B cell (primary cell): ENCODE results near the gene SEC63. TPM values are rescaled to one million over a fixed set of nuclear protein-coding genes. Genes with fewer than 3 reads are reported as not detected.
"Not testable (repeated sequence)": the region's sequence is repeated elsewhere in the genome, so short reads cannot be mapped to it uniquely, and the experiment has no call there.

Experiments used
- ATAC-seq: fragments of 200-7000 bp; cut with Tn5 transposase; one replicate; pipeline ENCODE4 v1.10.0; 2021; ENCODE audit warnings: low read depth, mild to moderate bottlenecking, moderate number of reproducible peaks, moderate library complexity
- CTCF ChIA-PET: fragments of 350-600 bp; sonication (Branson Sonifier 250); formaldehyde crosslinking; loops from one replicate; lab custom pipeline; 2021; ENCODE audit warnings: antibody characterized with exemption, inconsistent platforms; lab: Charles Lee
- POLR2A ChIA-PET: fragments of 350-600 bp; sonication (Branson Sonifier 250); formaldehyde crosslinking; loops from one replicate; lab custom pipeline; 2021; ENCODE audit warnings: antibody characterized with exemption; lab: Charles Lee
- DNase-seq: peaks from one replicate; pipeline ENCODE4 v3.0.0; 2013
- H2AFZ ChIP-seq: 2 replicates; pipeline ENCODE4 v1.6.1; 2012; ENCODE audit warnings: mild to moderate bottlenecking, low read depth, low read length; ENCODE audit not compliant: insufficient read depth, poor library complexity, severe bottlenecking
- H3K27ac ChIP-seq, 2 donors: 1 replicate in 1 of 2; 2 replicates in 1 of 2; pipeline ENCODE4 v1.5.1; 2012 to 2013; ENCODE audit warnings: low read length in 2 of 2, mild to moderate bottlenecking in 2 of 2, moderate library complexity in 1 of 2
- H3K27me3 ChIP-seq, 4 experiments: fragments of 200-600 bp in 1 of 4; sonication (generic) in 1 of 4; replicated peaks in 1 of 4; 1 replicate in 2 of 4; 2 replicates in 2 of 4; pipeline versions ENCODE4 v1.6.1 to v1.7.0; 2013 to 2016; ENCODE audit warnings: low read length in 3 of 4, mild to moderate bottlenecking in 2 of 4, mixed read lengths in 1 of 4, moderate library complexity in 1 of 4; ENCODE audit not compliant: insufficient read depth in 4 of 4, control insufficient read depth in 3 of 4; ENCODE audit errors: control extremely low read depth in 1 of 4
- H3K36me3 ChIP-seq, 2 experiments: replicated peaks in 1 of 2; 1 replicate in 1 of 2; 2 replicates in 1 of 2; pipeline versions ENCODE4 v1.6.1 to v1.7.1; 2013; ENCODE audit warnings: low read length in 1 of 2; ENCODE audit not compliant: insufficient read depth in 2 of 2, control insufficient read depth in 1 of 2; ENCODE audit errors: control extremely low read depth in 1 of 2, extremely low read depth in 1 of 2
- H3K4me1 ChIP-seq, 2 donors: fragments of 200-600 bp in 1 of 2; sonication (generic) in 1 of 2; 1 replicate in 1 of 2; 2 replicates in 1 of 2; pipeline versions ENCODE4 v1.5.1 to v1.6.1; 2013 to 2017; ENCODE audit warnings: low read length in 2 of 2; ENCODE audit not compliant: control insufficient read depth in 2 of 2, insufficient read depth in 2 of 2
- H3K4me2 ChIP-seq: replicated peaks from 2 replicates; pipeline ENCODE3; 2012; ENCODE audit warnings: mild to moderate bottlenecking, low read depth, low read length; ENCODE audit not compliant: poor library complexity, severe bottlenecking
- H3K4me3 ChIP-seq, 5 experiments: fragments of 200-600 bp in 1 of 5; sonication (generic) in 1 of 5; 1 replicate in 3 of 5; 2 replicates in 2 of 5; pipeline versions ENCODE4 v1.5.1 to v1.7.0; 2011 to 2016; ENCODE audit warnings: low read length in 4 of 5, mild to moderate bottlenecking in 4 of 5, low read depth in 2 of 5, control low read depth in 1 of 5, moderate library complexity in 1 of 5; ENCODE audit not compliant: insufficient read depth in 1 of 5; ENCODE audit errors: control extremely low read depth in 1 of 5, extremely low read depth in 1 of 5
- H3K79me2 ChIP-seq: fragments of 200-600 bp; sonication (generic); one replicate; pipeline ENCODE4 v1.6.0; 2016; ENCODE audit warnings: low read length; ENCODE audit not compliant: control insufficient read depth, insufficient read depth
- H3K9ac ChIP-seq: fragments of 200-600 bp; sonication (generic); 2 replicates; pipeline ENCODE4 v1.6.1; 2017; ENCODE audit warnings: mild to moderate bottlenecking, low read length, moderate library complexity
- H3K9me3 ChIP-seq, 3 donors: one replicate each; pipeline versions ENCODE4 v1.6.1 to v1.7.1; 2013; ENCODE audit warnings: low read length in 2 of 3; ENCODE audit not compliant: control insufficient read depth in 2 of 3, insufficient read depth in 1 of 3; ENCODE audit errors: control extremely low read depth in 1 of 3
- H4K20me1 ChIP-seq: 2 replicates; pipeline ENCODE4 v1.6.0; 2012; ENCODE audit warnings: mild to moderate bottlenecking, low read length; ENCODE audit not compliant: insufficient read depth, control insufficient read depth, poor library complexity, severe bottlenecking
- H3K27ac Mint-ChIP-seq: one replicate; pipeline ENCODE4 v1.8.0; 2021; ENCODE audit warnings: mixed read lengths
- H3K27me3 Mint-ChIP-seq: one replicate; pipeline ENCODE4 v1.8.0; 2021; ENCODE audit warnings: mixed read lengths
- H3K4me1 Mint-ChIP-seq: one replicate; pipeline ENCODE4 v1.8.0; 2021; ENCODE audit warnings: mixed read lengths
- H3K4me3 Mint-ChIP-seq: one replicate; pipeline ENCODE4 v1.8.0; 2021; ENCODE audit warnings: mixed read lengths
- H3K9me3 Mint-ChIP-seq: one replicate; pipeline ENCODE4 v1.8.0; 2022; ENCODE audit warnings: mixed read lengths; ENCODE audit not compliant: insufficient read depth
- EZH2 ChIP-seq: IDR thresholded peaks from 2 replicates; pipeline ENCODE4 v1.6.1; 2012; ENCODE audit warnings: borderline replicate concordance, low read depth, mild to moderate bottlenecking, moderate library complexity, low read length; ENCODE audit not compliant: insufficient read depth, poor library complexity, severe bottlenecking
- WGBS: methylation state at CpG from one replicate; pipeline ENCODE4 v1.1.5; 2013; ENCODE audit warnings: missing lambda C conversion rate; ENCODE audit not compliant: insufficient coverage; 5-methylcytosine and 5-hydroxymethylcytosine counted together
- intact Hi-C: fragments of 100-400 bp; cut with micrococcal nuclease; formaldehyde crosslinking; loops from one replicate; pipeline ENCODE4 v1.10.0; 2022
- polyA plus RNA-seq: library from polyadenylated mRNA; depleted of rRNA; stranded (reverse); fragments of >200 nt; gene quantifications from 2 replicates; pipeline ENCODE4 v1.2.3, GENCODE V29; 2012
- total RNA-seq, 2 donors: library from RNA; stranded (reverse); fragments of 120-200 nt in 1 of 2; gene quantifications; 1 replicate in 1 of 2; 2 replicates in 1 of 2; pipeline versions ENCODE4 v1.2.3 to v1.2.4, GENCODE V29; 2013 to 2022
- TF ChIP-seq, protein P1 (sequence below): fragments of 200-600 bp; IDR thresholded peaks from one replicate; pipeline ENCODE4 v1.8.0; 2022; ENCODE audit warnings: antibody characterized with exemption, mild to moderate bottlenecking

Gene SEC63
- total and polyA plus RNA-seq, 2 donors (not counting 1 experiment from before 2014, with no cell fraction given), result 12.5 to 79.5 TPM

DNA sequence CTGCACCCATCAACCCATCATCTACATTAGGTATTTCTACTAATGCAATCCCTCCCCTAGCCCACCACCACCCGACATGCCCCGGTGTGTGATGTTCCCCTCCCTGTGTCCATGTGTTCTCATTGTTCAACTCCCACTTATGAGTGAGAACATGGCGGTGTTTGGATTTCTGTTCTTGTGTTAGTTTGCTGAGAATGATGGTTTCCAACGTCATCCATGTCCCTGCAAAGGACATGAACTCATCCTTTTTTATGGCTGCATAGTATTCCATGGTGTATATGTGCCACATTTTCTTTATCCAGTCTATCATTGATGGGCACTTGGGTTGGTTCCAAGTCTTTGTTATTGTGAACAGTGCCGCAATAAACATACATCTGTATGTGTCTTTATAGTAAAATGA lies 72.1 kb downstream of the SEC63 start:
- intact Hi-C loops, POLR2A ChIA-PET, H3K4me3 Mint-ChIP-seq, ATAC-seq, H3K4me2 ChIP-seq, H4K20me1 ChIP-seq, H3K27ac ChIP-seq, H2AFZ ChIP-seq, H3K9me3 Mint-ChIP-seq, H3K9ac ChIP-seq, DNase-seq, H3K27me3 Mint-ChIP-seq, CTCF ChIA-PET, H3K4me3 ChIP-seq, H3K9me3 ChIP-seq, H3K79me2 ChIP-seq, H3K27me3 ChIP-seq, H3K36me3 ChIP-seq: not testable (repeated sequence)
- peaks cover 42% of the 10 kb centered on the region for H3K4me1 Mint-ChIP-seq
- peaks cover 9 to 21% of the 10 kb centered on the region in 2 donors for H3K4me1 ChIP-seq
- peak overlapping the region; percentile 59 for H3K27ac Mint-ChIP-seq
- WGBS, result no CpG with 5 or more reads among the region's 5 CpGs

DNA sequence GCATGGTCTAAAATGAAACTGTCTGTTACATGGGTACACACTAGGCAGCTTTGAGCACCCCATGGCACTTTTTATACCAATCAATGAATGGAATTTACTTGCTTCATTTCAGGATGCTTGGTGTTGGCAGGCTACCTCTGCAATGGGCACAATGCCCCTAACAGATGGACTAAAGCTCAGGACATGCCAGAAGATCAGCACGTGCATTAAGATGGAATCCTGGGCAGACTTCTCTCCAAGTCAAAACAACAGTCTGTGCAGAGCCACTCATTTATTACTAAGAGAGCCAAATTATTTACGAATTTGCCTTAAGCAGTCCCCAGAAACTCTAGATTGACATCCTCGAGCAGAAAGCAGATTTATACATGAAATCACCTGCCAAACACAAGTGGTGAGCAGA lies 78.1 kb downstream of the SEC63 start:
- CTCF ChIA-PET, result no interaction called here
- H3K27ac Mint-ChIP-seq, result peak overlapping the region; percentile 82
- H3K36me3 ChIP-seq, result peaks cover 2 to 26% of the 10 kb centered on the region in 2 experiments

More for the DNA sequence above, 78.1 kb downstream of the SEC63 start:
- peaks cover 26% of the 10 kb centered on the region for H3K4me1 Mint-ChIP-seq
- intact Hi-C loops, result loop anchor here (2.0 to 5.0 kb wide), 2 partner anchors 15 to 77 kb away; partner anchors contain the start of gene SEC63
- TF ChIP-seq, protein P1, sequence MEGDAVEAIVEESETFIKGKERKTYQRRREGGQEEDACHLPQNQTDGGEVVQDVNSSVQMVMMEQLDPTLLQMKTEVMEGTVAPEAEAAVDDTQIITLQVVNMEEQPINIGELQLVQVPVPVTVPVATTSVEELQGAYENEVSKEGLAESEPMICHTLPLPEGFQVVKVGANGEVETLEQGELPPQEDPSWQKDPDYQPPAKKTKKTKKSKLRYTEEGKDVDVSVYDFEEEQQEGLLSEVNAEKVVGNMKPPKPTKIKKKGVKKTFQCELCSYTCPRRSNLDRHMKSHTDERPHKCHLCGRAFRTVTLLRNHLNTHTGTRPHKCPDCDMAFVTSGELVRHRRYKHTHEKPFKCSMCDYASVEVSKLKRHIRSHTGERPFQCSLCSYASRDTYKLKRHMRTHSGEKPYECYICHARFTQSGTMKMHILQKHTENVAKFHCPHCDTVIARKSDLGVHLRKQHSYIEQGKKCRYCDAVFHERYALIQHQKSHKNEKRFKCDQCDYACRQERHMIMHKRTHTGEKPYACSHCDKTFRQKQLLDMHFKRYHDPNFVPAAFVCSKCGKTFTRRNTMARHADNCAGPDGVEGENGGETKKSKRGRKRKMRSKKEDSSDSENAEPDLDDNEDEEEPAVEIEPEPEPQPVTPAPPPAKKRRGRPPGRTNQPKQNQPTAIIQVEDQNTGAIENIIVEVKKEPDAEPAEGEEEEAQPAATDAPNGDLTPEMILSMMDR, result no peak
- TF ChIP-seq EZH2, result no peak
- DNase-seq (no peak), ATAC-seq (no peak)
- no peak overlapping the region for H2AFZ ChIP-seq
- POLR2A ChIA-PET, result interaction anchor here (0.7 kb wide), 1 partner anchor 1302 kb away, joined by 5 read pairs; no protein-coding TSS in a partner anchor
- no peak overlapping the region for H3K4me3 Mint-ChIP-seq
- no peaks in the 10 kb centered on the region for H3K27me3 Mint-ChIP-seq
- peaks cover 0 to 3% (median 0%) of the 10 kb centered on the region in 3 donors for H3K9me3 ChIP-seq
- WGBS, result 92% methylated on average over 2 of the region's 3 CpGs
- H3K4me2 ChIP-seq, result no peak overlapping the region
- no peaks in the 10 kb centered on the region for H3K9me3 Mint-ChIP-seq
- no peak overlapping the region for H3K4me3 ChIP-seq
- peak overlapping the region in 1 of 2 donors; percentile 79 for H3K27ac ChIP-seq
- no peaks in the 10 kb centered on the region for H4K20me1 ChIP-seq
- no peak overlapping the region for H3K9ac ChIP-seq
- H3K79me2 ChIP-seq, result no peaks in the 10 kb centered on the region
- H3K27me3 ChIP-seq, result no peaks in the 10 kb centered on the region
- peaks cover 19 to 26% of the 10 kb centered on the region in 2 donors for H3K4me1 ChIP-seq
